A549 treated with RU486 at 1 μM for 4 hours (cell line): ENCODE data around the gene ARL3. TPM values are rescaled to one million over a fixed set of nuclear protein-coding genes. Genes with fewer than 3 reads are reported as not detected.

ENCODE experiments used
- total RNA-seq: library from RNA; stranded (reverse); fragments of 200-300 nt; extraction: Qiagen RNA extraction; gene quantifications from 5 replicates; pipeline ENCODE4 v1.2.3, GENCODE V29; 2022; ENCODE audit warnings: low read depth

The ARL3 gene, protein sequence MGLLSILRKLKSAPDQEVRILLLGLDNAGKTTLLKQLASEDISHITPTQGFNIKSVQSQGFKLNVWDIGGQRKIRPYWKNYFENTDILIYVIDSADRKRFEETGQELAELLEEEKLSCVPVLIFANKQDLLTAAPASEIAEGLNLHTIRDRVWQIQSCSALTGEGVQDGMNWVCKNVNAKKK
- 14.7 to 15.2 TPM (median 15.2 TPM) in 5 replicates for total RNA-seq

DNA sequence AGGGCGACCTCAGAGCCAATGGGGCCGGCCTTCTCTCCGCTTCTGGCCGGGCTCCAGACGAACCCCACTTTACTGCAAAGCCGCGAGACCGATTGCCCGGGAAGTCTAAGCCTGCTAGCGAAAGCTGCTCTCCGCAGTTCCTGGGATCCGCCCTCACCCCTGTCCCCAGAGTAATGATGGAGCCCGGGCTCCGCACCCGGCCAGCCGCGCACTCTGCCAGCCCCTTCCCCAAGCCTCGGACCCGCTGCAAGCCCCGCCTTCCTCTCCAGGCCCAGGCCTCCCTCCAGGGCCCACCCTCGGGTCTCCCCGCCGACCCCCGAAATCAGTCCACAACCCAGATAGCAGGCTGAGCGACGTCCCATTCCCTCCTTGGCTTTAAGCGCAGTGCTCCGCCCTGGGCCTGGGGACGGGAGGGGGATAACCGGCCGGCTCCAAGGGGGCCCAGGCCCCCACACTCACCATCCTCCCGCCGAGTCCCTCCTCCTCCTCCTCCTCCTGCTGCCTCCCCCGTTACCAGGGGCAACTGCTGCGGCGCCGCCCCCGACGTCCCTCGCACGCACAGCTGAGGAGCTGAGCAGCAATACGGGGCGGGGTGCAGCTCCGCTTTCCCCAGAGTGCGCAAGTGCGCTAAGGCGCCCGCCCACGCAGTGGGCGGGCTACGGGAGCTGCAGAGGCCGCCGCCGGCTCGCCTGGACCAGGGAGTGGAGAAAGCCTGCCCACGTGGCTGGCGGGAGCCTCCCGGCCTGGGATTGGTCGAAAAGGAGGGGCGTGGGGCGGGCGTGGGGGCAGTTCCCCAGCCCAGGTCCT lies at the start of gene ARL3:
Gene ARL3, minus strand, starts transcription at position 584 of the 807 bp plus-strand sequence. Its CDS starts 122 bp downstream, at position 462.

DNA sequence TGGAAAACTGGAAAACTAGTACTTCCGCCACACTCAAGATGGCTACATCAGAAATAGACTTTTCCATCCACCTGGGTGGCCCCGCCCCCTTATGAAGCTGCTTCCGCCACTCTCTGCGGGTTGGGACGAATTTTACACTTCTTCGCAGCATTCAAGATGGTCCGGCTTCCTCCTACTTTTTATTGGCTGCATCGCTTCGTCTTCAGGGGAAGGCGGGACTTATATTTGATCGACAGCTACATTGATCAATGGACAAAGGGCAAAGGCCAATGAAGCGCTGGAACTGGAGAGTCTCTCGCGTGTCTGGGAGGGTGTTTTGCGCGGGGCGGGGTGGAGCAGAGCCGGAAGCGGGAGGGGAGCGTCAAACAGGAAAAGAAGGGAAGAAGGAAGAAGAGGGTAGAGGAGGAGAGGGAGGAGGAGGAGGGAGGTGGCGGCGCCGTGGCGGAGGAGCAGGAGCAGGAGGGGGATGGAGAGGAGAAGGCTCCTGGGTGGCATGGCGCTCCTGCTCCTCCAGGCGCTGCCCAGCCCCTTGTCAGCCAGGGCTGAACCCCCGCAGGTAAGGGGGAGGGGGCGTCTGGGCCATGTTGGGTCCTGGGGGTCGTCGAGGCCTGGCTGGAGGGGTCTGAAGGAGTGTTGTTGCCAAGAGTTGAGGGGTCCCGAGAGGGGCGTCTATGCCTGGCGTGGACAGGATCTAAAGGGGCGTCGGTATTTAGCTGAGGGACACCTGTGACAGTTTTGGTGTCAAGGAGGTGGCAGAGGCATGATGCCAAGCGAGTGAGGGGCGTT lies 29.6 kb upstream of the ARL3 start, which contains the start of gene WBP1L:
Gene WBP1L, plus strand, starts transcription at position 361 of the 786 bp plus-strand sequence. Its CDS starts 106 bp downstream, at position 467.

DNA sequence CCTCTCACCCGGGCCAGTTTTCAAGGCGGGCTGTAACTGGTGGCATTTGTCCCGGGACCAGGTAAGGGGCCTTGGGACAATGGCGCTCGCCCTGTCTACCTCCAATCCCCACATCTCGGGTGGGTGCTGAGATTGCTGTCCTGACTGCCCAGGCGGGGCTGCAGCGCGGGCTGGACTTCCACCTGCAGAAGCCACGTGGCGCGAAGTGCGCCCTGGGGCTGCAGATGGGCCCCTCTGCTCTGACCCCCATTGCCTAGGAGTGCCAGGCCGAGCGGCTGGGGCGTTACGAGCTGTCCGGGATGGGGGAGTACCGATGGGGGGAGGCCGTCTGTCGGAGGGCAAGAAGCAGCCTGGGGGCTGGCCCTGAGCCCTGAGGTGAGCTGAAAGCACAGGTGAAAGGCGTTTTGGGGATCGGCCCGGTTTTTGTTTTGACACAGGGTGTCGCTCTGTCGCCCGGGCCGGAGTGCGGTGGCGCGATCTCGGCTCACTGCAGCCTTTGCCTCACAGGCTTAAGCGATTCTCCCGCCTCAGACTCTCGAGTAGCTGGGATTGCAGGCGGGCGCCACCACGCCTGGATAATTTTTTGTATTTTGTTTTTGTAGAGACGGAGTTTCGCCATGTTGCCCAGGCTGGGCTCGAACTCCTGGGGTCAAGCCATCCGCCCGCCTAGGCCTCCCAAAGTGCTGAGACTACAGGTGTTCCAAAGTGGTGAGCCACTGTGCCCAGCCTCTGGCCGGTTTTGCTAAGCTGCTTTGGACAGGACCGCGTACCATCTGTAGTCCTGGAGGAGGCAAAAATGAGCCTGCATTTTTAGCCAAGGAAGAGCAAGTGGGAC lies 641 bp upstream of the ARL3 start, which contains the start of gene SFXN2:
Gene SFXN2, plus strand, starts transcription at position 16 of the 835 bp plus-strand sequence. CDS start 12,001 bp downstream, outside the sequence.

DNA sequence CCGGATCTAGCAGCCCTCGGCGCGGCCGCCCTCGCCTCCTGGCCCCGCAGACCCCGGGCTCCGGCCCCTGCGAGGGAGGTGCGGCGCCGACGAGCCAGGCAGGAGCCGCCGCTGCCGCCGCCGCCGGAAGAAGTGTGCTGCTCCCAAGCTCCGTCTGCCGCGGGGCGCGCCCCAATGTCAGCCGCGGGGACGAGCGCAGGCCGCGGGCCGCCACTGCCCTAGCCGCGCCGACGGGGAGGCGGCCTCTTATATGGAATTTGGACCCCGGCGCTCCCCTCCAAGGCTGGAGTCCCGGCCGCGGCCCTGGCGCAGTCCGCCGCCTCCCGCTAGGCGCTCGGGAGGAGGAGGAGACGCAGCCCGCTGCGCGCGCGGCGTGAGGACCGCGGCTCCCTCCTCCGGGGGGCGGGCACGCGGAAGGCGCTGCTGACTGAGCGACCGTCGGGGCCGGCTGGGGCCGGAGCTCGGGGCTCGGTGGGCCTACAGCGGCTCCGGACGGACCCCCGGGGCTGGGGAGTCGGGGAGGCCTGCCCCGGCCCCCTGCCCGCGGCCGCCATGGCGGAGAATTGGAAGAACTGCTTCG lies 70.0 kb downstream of the ARL3 start, which contains the start of gene TRIM8:
Gene TRIM8, plus strand, starts transcription at position 414 of the 580 bp plus-strand sequence. Its CDS starts 139 bp downstream, at position 553.

Other genes starting within 250 kb of the ARL3 start
- 86.9 to 93.4 TPM (median 90.3 TPM) in 5 replicates for gene ACTR1A, start 211.7 kb downstream of the ARL3 start, total RNA-seq
- gene SUFU, start 210.4 kb downstream of the ARL3 start, total RNA-seq: 5.3 to 8.2 TPM (median 7.3 TPM) in 5 replicates
- 39.2 to 45.2 TPM (median 43.4 TPM) in 5 replicates for gene TRIM8, start 69.9 kb downstream of the ARL3 start, total RNA-seq
- 2.1 to 3.7 TPM (median 2.8 TPM) in 5 replicates for gene SFXN2, start 239 bp upstream of the ARL3 start, total RNA-seq
- gene WBP1L, start 29.6 kb upstream of the ARL3 start, total RNA-seq: 19.0 to 27.7 TPM (median 25.7 TPM) in 5 replicates
- gene CYP17A1, start 123.0 kb upstream of the ARL3 start, total RNA-seq: not detected in 5 replicates
- 14.9 to 28.3 TPM (median 25.3 TPM) in 5 replicates for gene BORCS7, start 139.9 kb upstream of the ARL3 start, total RNA-seq
- gene AS3MT, start 155.1 kb upstream of the ARL3 start, total RNA-seq: 0.94 to 4.9 TPM (median 4.8 TPM) in 5 replicates
- gene CNNM2, start 203.9 kb upstream of the ARL3 start, total RNA-seq: 4.7 to 6.7 TPM (median 5.8 TPM) in 5 replicates